GM19324 (cell line): ENCODE measurements around the gene C1orf35.

ENCODE experiments used
- ATAC-seq: cut with Tn5 transposase; IDR thresholded peaks from one replicate; pipeline ENCODE4 v1.9.1; 2021; ENCODE audit warnings: mild to moderate bottlenecking, moderate library complexity; ENCODE audit not compliant: unreplicated experiment, low FRiP score

C1orf35 gene

DNA sequence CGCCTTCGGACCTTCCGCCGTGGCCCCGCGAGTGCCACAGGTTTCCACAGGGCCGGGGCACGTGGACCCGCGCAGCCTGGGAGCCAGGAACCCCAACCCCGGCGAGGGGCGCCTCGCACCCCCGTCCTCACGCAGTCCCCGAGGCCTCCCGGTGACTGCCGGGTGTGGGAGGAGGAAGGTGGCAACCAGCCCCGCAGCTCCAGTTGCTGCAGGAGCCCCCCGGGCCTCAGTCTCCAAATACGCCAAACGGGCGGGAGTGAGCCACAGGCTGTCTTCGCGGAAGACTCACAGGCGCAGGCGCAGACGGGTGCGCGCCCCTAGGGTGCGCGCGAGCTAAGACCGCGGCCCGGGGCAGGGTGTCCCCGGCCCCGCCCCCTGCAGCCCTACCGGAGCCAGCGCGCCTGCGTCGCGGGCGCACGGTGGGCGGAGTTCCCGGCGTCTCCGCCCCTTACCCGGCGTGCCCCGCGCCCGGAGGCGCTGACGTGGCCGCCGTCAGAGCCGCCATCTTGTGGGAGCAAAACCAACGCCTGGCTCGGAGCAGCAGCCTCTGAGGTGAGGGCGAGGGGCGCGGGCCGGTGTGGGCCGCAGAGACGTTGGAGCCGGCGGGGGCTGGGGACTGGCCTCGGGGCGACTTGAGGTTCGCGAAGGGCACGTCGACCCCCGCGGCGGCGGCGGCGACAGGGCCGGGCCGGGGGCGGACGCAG, 20.8 kb downstream of the C1orf35 start, which contains the start of gene ARF1:
Gene ARF1, plus strand, starts transcription at position 495 of the 704 bp plus-strand sequence. CDS start 14,407 bp downstream, outside the sequence.
- ATAC-seq: peak; percentile 87

DNA sequence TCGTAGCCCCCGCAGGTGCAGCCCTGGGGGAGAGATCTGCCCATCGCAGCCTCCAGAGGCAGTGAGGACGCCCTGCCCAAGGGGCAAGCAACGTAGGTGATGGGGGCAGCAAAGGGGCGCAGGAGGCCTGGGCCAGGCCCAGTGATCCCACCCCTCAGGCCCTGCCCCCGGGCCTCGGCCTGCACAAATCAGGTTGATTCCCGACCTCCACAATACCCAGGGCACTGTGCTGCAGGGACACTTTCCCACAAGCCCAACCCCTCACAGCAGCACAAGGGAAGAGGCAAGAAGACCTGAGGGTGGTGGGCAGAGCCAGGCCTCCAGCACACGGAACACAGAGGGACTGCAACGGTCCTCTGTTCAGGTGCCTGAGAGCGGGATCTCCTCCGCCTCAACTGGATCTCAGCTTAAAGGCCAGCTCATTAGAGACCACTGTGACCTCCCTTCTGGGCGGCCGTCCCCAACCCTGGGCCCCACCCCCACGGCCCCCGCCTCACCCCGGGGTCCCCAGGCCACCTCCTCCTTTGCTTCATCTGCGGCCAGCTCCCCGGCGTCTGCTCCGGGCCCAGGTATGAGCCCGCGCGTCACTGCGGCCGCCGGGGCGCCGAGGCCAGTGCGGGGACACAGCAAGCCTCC, 21.4 kb downstream of the C1orf35 start:
- peak; percentile 22 for ATAC-seq

DNA sequence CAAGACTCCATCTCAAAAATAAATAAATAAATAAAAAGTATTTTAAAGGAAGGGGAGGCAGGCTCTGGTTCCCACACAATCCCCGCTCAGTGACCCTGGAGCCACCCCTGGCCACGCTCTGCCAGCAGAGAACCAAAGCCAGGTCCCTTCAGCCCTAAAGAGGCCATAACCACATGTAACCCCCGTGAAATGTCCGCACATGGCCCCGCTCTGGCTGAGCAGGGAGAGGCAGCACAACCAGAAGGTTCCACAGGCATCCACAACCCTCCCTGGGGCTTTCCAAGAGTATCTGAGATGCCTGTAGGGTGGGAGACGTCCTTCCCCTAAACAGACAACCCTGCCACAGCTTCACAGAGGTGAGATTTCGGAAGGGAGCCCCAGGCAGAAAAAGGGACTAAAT, 22.0 kb downstream of the C1orf35 start:
- no peak for ATAC-seq

DNA sequence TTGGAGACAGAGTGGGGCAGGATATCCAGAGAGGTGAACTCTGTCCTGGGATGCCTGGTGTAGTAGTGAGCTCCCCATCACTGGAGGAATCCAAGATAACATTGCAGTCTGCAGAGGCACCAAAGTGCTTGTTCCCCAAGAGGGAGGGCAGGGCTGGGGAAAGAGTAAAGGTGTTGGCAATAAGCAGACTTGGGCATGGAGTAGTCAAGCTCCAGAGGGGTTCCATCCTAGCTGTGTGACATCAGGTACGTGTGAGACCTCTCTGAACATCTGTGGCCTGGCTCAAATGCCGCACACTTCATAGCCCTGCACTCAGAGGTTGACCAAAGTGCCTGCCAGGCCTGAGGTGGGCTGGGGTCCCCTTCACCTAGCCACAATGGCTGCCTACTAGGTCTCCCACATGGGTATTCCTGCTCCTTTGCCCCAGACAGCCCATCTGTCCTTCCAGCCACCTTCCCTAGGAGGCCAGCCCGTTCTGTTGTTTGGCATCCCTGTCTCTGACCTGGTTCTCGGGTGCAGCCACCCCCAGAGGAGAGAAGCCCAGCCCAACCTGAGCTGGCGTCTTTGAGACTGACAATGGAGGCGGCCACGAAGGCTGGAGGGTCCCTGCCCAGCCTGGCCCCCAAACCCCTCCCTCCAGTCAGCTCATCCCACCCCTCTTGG, 23.4 kb downstream of the C1orf35 start:
- no peak for ATAC-seq

DNA sequence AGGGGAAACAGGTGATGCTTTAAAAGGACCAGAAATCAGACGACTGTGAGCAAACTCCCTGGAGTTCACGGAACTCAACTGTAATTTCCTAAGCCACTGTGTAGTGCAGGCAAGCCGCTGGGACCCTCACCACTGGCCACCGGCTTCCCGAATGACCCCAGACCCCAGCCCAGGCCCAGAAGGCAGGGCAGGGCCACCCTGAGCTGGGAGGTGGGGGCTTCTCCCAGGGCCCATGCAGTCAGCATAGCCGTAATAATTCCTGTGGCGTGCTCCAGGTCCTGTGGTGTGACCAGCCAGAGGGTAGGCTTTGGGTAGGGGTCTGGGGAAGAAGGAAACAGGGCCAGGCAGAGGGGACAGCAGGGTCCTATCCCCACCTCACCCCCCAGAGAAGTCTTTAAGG, 24.1 kb downstream of the C1orf35 start:
- no peak for ATAC-seq

DNA sequence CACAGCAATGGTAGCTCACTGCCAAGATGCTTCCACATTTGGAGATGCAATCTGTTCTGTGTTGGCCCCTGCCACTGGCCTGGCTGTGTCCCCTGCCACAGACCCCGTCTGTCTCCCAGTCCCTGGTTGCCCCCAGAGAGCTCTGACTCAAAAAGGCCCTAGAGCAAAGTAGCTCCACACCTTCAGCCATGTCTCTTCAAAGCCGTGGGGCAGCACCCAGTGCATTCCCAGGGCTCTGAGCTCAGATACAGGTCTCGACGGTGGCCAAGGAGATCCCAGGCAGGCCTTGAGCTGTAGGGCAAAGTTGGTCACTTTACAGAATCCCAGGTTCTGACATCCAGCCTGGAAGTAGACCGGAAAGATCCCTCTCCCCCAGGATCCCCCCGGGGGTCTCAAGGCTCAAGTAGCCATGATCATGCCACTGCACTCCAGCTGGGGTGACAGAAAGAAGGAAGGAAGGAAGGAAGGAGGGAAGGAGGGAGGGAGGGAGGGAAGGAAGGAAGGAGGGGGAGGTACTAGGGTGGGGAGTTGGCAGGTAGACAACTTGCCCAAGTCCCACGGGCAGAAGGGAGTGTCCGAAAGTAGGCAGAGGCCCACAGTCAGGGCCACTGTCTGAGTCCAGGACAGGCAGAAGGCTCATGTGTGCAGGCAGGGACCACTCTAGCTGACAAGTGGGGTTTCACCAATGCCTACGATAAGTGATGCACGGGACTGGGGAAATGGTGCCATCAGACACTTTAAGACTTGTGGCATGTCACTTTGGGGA, 25.4 kb downstream of the C1orf35 start:
- ATAC-seq: no peak

DNA sequence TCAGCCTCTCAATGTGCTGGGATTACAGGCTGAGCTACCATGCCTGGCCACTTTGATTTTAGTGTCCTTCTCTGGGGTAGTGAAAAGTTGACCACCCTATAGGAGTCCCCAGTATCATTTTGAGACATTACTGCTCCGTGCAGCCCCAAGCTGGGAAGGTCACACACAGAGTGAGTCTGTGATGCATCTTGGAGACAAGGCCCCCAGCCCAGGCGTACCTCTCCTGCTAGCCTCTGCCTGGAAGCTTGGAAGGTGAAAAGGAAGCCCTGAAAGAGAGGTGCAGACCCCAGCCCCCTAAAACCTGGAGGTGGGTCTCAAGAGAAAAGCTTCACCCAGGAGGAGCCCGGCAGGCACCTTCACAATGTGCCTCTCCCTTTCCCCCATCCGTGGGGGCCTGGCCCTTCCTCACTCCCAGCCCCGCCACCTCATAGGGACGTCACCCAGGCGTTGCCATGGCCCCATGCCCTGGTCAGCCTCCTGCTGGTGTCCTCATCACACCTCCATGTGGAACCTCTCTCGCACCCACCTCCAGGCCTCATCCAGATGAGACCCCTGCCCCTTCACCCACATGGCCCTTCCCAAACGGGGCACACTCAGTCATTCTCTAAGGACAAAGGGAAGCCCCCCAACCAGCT, 26.2 kb downstream of the C1orf35 start:
- no peak for ATAC-seq

DNA sequence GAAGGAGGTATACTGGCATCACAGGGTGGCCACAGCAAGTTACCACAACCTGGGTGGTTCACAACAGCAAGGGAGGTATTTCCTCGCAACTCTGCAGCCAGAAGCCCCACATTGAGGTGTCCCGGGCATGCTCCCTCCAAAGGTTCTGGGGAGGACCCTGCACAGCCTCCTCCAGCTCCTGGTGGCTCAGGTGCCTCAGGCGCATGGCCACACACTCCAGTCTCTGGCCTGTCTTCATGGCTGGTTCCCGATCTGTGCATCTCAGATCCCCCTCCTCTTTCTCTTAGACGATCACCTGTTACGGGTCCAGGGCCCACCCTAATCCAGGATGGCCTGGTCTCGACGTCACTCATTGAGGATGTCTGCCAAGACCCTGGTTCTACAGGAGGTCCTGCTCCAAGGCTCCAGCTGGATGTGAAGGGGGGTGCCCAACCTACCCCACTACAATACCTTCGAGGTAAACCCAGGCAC, 27.3 kb downstream of the C1orf35 start:
- ATAC-seq: no peak

DNA sequence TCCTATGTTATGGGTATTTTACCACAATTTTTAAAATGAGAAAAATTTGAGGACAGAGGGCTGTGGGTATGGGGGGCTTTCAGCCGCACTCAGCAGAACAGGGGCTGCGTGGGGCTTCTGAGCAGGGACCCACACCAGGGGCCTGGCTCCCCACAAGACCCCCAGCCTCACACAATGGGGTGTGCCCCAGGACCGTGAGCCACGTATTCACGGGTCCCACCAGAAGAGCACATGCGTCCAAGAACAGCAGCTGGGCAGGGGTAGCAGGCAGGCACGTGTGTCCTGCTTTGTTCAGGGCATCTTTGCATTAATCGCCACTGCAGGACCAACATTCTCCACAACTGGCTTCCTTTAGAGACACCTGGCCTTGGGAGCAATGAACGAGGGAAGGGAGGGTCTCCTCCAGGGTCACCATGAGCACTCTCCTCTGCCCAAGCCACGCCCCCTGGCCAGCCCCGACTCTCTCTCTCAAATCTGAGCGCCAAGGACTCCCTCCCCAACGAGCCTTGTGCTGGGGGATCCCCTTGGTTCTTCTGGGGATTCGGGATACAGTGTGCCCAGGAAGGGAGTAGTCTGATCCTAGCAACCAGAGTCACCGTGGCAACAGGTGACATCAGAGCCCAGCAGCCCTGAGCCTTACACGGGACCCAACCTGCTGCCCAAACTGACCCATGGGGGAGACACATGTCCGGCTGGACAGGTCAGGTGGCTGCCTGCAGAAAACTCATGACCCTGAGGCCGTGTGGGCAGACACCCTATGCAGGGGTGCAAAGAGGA, 28.0 kb downstream of the C1orf35 start:
- ATAC-seq: no peak

DNA sequence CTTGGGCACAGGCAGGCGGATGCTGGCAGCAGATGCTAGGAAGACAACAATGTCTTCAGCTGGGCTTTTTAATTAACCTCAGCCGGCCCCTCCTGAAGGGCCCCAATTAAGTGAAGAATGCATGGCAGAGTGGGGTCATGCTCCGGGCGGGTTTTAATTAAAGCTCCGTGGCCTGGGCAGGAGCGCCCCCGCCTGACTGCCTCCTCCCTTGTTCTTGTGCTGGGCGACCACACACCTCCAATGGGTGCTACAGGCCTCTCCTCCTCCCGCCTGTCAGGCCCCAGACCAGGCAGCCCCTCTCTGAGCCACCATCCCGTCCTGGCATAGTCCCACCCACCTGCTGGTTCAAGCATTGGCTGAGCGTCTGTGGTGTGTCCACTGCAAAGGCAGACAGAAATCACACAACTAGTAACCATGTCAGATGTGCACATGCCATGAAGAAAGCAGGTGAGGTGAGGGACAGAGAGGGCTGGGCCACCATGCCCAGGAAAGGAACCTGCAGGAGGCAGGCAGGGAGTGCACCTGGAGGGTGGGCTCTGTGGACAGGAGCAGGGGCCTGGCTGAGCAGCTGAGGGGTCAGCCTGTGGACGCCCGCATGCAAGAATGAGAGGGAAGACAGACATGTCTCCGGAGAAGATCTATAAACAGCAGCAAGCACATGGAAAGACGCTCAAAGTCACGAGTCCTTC, 29.1 kb downstream of the C1orf35 start:
- ATAC-seq: no peak

DNA sequence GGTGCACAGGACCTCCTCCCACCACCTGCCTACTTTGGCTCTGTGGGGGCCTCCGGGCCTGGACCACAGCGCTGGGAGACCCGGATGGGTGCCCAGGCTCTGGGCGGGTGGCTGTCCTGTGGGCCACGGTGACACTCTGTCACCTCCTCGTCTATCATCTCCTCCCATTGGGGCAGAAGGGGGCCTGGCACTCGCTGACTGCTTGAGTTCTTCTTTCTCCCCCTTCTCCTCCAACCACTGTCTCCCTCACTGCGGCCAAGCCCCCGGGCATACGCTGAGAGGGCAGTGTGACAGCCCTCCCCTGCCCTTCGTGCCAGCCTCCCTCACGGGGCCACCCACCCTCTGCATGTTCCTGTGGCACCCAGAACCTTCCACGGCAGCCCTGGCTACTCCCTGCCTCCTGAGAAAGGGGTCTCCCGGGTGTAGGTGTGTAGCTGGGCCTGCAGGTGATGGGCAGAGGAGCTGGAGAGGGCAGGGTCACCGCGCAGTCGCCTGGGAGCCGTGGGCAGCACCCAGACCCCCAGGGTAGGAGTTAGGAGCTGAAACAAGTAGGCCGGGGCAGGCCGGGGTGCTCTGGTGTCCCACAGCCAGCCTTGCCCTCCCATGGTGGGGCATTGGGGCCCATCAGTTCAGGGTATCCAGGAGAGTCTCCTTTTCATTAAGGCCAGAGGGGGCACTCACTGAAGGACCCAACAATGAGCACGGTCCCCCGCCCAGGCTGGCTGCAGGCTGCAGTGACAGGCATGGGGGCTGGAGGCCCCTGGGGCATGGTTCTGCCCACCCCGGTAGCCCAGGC, 29.9 kb downstream of the C1orf35 start:
- no peak for ATAC-seq

DNA sequence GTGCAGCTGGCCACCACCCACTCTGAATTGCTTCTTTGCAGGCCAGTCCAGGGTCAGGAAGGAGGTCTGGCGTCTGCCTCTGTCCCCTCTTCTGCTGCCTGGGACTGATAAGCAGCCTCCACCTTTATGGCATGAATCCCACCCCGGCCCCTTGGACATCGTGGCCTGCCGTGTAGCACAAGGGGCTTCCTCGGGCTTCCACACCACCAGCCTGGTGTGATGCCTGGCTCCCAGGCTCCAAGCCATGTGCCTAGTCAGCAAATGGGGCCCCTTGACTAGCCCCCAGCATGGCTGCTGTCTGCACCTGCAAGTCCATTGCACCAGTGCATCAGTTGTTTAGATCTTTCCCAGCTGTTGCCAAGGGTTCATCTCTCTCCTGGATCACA, 30.5 kb downstream of the C1orf35 start:
- no peak for ATAC-seq

DNA sequence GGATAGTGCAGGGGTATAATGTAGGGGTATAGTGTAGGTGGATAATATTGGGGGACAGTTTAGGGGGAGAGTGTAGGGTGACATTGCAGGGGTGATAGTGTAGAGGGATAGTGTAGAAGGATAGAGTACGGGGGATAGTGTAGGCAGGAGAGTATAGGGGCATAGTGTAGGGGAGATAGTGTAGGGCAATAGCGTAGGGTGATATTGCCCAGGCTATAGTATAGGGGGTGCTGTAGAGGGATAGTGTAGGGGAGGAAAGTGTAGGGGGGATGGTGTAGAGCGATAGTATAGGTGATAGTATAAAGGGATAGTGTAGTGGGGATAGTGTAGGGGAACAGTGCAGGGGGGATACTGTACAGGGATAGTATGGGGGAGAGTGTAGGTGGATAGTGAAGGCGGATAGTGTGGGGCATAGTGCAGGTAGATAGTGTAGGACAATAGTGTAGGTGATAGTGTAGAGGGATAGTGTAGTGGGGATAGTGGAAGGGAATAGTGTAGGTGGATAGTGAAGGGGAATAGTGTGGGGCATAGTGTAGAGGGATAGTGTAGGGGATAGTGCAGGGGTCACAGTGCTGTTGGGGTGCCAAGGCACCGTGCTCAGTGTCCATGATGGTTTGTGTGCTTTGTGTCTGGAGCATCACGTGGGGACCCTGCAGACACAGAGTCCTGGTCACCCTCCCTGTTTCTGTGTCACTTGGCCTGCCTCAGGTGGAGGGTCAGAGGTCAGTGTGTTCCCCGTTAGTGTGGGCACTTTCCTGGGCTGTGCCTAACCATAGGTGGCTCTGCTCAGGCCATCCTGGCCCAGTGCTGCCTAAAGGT, 31.1 kb downstream of the C1orf35 start:
- ATAC-seq: no peak

DNA sequence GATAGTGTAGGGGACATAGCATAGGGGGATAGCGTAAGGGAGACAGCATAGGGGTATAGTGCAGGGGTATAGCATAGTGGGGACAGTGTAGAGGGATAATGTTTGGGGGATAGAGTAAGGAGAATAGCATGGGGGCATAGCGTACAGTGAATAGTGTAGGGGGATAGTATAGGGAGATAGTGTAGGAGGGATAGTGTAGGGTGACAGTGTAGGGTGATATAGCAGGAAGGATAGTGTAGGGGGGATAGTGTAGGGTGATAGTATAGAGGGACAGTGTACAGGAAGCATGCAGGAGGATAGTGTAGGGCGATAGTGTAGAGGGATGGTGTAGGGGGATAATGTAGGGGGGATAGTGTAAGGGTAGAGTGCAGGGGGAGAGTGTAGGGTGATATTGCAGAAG, 32.3 kb downstream of the C1orf35 start:
- ATAC-seq: no peak

DNA sequence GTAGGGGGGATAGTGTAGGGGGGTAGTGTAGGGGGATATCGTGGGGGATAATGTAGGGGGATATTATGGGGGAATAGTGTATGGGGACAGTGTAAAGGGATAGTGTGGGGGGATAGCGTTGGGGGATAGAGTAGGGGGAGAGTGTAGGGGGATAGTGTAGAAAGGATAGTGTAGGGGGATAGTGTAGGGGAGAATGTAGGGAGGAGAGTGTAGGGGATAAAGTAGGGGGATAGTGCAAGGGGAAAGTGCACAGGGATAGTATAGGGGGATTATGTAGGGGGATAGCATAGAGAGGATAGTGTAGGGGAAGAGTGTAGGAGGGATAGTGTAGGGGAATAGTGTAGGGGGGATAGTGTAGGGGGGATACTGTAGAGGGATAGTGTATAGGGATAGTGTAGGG, 33.0 kb downstream of the C1orf35 start:
- ATAC-seq: no peak

DNA sequence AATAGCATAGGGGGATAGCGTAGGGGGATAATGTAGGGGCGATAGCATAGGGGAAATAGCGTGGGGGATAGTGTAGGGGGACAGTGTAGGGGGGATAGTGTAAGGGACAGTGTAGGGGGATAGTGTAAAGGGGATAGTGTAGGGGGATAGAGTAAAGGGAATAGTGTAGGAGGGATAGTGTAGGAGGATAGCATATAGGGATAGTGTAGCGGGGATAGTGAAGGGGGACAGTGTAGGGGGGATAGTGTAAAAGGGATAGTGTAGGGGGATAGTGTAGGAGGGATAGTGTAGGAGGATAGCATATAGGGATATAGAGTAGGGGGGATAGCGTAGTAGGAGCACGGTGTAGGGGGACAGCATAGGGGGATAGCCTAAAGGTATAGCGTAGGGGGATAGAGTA, 34.8 kb downstream of the C1orf35 start:
- ATAC-seq: no peak

DNA sequence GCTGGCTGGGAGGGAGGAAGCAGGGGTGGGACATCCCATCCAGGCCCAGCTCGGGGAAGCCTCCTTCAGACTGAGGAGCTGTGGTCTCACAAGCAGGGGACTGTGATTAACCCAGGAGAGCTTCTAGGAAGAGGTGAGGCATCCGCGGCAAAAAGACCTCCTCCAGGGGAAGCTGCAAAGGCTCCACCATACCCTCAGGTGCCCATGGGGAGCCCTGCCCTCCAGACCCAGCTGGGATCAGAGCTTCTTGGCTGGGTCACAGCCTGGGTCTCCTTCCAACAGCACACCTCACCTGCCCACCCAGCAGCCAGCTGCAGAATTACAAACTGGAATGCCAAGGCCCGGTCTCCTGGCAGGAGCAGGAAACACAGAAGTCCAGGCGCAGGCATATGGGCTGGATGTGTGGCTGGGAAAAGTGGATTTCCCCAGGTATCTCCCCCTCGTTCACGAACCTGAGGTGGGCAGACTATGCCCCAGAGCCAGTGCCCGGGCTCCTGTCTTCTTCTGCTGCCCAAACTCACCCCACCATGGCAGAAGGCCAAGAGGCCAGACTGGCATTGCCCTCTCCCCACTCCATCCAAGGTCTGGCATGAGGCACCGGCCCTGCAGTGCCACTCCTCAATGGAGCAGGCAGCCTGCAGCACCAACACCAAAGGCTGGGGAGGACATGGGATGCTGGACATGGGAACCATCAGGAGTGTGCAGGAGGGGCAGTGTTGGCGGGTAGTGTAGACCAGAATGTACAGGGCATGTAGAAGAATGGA, 36.1 kb downstream of the C1orf35 start:
- no peak for ATAC-seq
